Testis (tissue), 3 donors: ENCODE data around the gene SIX5. TPM values are rescaled to one million over a fixed set of nuclear protein-coding genes. Genes with fewer than 3 reads are reported as not detected.

Experiments
- DNase-seq: peaks from one replicate; pipeline ENCODE4 v3.0.0-alpha.2; 2019
- H3K27ac ChIP-seq, 2 donors: fragments of 200-600 bp; sonication (generic); one replicate each; pipeline ENCODE4 v1.5.1; 2019
- H3K27me3 ChIP-seq: fragments of 200-600 bp; sonication (generic); one replicate; pipeline ENCODE4 v1.5.1; 2019
- H3K36me3 ChIP-seq: fragments of 200-600 bp; sonication (generic); one replicate; pipeline ENCODE4 v1.5.1; 2017; ENCODE audit warnings: low read depth; ENCODE audit errors: missing control alignments
- H3K4me1 ChIP-seq: fragments of 200-600 bp; sonication (generic); one replicate; pipeline ENCODE4 v1.5.1; 2019
- H3K4me3 ChIP-seq, 2 donors: fragments of 200-600 bp; sonication (generic); one replicate each; pipeline ENCODE4 v1.5.1; 2017 to 2019
- H3K9me3 ChIP-seq: fragments of 200-600 bp; sonication (generic); one replicate; pipeline ENCODE4 v1.5.1; 2017
- POLR2A ChIP-seq: fragments of 450-650 bp; IDR thresholded peaks from one replicate; pipeline ENCODE4 v1.6.1; 2017; ENCODE audit warnings: antibody characterized with exemption, mild to moderate bottlenecking, moderate library complexity
- WGBS, 2 donors: methylation state at CpG; one replicate each; pipeline ENCODE4 v1.1.5; 2018; 5-methylcytosine and 5-hydroxymethylcytosine counted together
- intact Hi-C: fragments of 100-400 bp; cut with DNase I; formaldehyde crosslinking; loops from one replicate; pipeline ENCODE4 v1.15.1; 2023; ENCODE audit warnings: low total_unique reads
- polyA plus RNA-seq: library from polyadenylated mRNA; stranded (reverse); fragments of 350-450 nt; fragmentation: Illumina TruSeq; extraction: RNeasy Lipid Tissue Mini Kit (QIAGEN cat#74804); gene quantifications from one replicate; pipeline ENCODE4 v1.2.3, GENCODE V29; 2014; ENCODE audit warnings: low read depth, low replicate concordance; ENCODE audit not compliant: insufficient read depth
- total RNA-seq, 2 donors: library from RNA; depleted of rRNA; stranded (reverse); fragments of >200 nt; gene quantifications; one replicate each; pipeline ENCODE4 v1.2.3, GENCODE V29; 2016
- TF ChIP-seq, protein P1 (sequence below), 3 experiments: fragments of 450-650 bp in 2 of 3; fragments of 200-600 bp in 1 of 3; sonication (generic) in 1 of 3; IDR thresholded peaks; one replicate each; pipeline ENCODE4 v1.5.1; 2016 to 2019; ENCODE audit warnings: antibody characterized with exemption in 3 of 3, mild to moderate bottlenecking in 2 of 3, moderate library complexity in 1 of 3

SIX5 gene
- total and polyA plus RNA-seq, 3 donors from 2014 or later, result 12.9 to 19.4 (median 16.1) TPM

- TF ChIP-seq, protein P1, sequence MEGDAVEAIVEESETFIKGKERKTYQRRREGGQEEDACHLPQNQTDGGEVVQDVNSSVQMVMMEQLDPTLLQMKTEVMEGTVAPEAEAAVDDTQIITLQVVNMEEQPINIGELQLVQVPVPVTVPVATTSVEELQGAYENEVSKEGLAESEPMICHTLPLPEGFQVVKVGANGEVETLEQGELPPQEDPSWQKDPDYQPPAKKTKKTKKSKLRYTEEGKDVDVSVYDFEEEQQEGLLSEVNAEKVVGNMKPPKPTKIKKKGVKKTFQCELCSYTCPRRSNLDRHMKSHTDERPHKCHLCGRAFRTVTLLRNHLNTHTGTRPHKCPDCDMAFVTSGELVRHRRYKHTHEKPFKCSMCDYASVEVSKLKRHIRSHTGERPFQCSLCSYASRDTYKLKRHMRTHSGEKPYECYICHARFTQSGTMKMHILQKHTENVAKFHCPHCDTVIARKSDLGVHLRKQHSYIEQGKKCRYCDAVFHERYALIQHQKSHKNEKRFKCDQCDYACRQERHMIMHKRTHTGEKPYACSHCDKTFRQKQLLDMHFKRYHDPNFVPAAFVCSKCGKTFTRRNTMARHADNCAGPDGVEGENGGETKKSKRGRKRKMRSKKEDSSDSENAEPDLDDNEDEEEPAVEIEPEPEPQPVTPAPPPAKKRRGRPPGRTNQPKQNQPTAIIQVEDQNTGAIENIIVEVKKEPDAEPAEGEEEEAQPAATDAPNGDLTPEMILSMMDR (IDR thresholded peaks at IDR 0.05), result no peak
- no peak for TF ChIP-seq POLR2A
- H3K27me3 ChIP-seq, result no peaks in the 10 kb centered on the region
- intact Hi-C loops, result no loop called here
- no peaks in the 10 kb centered on the region for H3K36me3 ChIP-seq
- no peaks in the 10 kb centered on the region for H3K9me3 ChIP-seq
- H3K4me3 ChIP-seq, result no peak overlapping the region
- 67 to 77% methylated on average over 11 to 23 of the region's 23 CpGs for WGBS, 2 donors
- DNase-seq, result no peak
- peaks cover 39% of the 10 kb centered on the region for H3K4me1 ChIP-seq
- peak overlapping the region; percentile 85 to 95 for H3K27ac ChIP-seq
Measured at GRCh38 chr19:45765702-45766295, 3.3 kb downstream of the SIX5 start.

GRCh38 chr19:45764945-45765701 lies 3.9 kb downstream of the SIX5 start:
- intact Hi-C loops, result no loop called here
- Histone ChIP-seq H3K36me3 (no peaks in the 10 kb centered on the region), H3K4me3 (no peak overlapping the region), H3K4me1 (peaks cover 37% of the 10 kb centered on the region), H3K27me3 (no peaks in the 10 kb centered on the region), H3K27ac (peak overlapping the region in 1 of 2 donors; percentile 13), H3K9me3 (no peaks in the 10 kb centered on the region)
- TF ChIP-seq POLR2A, result no peak
- no peak for DNase-seq
- WGBS, 2 donors, result 54 to 70% methylated on average over 6 to 21 of the region's 21 CpGs

- TF ChIP-seq, protein P1 (IDR thresholded peaks at IDR 0.05), result no peak
- no peak for TF ChIP-seq POLR2A
- intact Hi-C loops, result no loop called here
- peak overlapping the region; percentile 7 to 13 for H3K27ac ChIP-seq
Measured at GRCh38 chr19:45764475-45764874, 4.6 kb downstream of the SIX5 start.

GRCh38 chr19:45763691-45764294 lies 5.3 kb downstream of the SIX5 start:
- DNase-seq, result no peak

More at GRCh38 chr19:45764475-45764874, 4.6 kb downstream of the SIX5 start:
- no peaks in the 10 kb centered on the region for H3K36me3 ChIP-seq
- H3K9me3 ChIP-seq, result no peaks in the 10 kb centered on the region
- no peak for DNase-seq
- 64 to 84% methylated on average over 5 to 6 of the region's 6 CpGs for WGBS, 2 donors
- no peaks in the 10 kb centered on the region for H3K27me3 ChIP-seq
- H3K4me3 ChIP-seq, result no peak overlapping the region
- peaks cover 34% of the 10 kb centered on the region for H3K4me1 ChIP-seq

More at GRCh38 chr19:45763691-45764294, 5.3 kb downstream of the SIX5 start:
- Histone ChIP-seq H3K27ac (peak overlapping the region; percentile 7 to 13), H3K9me3 (no peaks in the 10 kb centered on the region), H3K27me3 (no peaks in the 10 kb centered on the region), H3K36me3 (no peaks in the 10 kb centered on the region), H3K4me1 (peaks cover 34% of the 10 kb centered on the region), H3K4me3 (no peak overlapping the region)
- 31 to 41% methylated on average over 6 to 27 of the region's 27 CpGs for WGBS, 2 donors
- intact Hi-C loops, result no loop called here
- no peak for TF ChIP-seq POLR2A
- TF ChIP-seq, protein P1 (IDR thresholded peaks at IDR 0.05), result no peak
